Uterus (tissue), 4 donors: ENCODE measurements around the gene VPS4A. TPM values are rescaled to one million over a fixed set of nuclear protein-coding genes. Genes with fewer than 3 reads are reported as not detected.

Source experiments
- DNase-seq, 2 donors: peaks; one replicate each; pipeline ENCODE4 v3.0.0-alpha.2; 2019 to 2020
- H3K27ac ChIP-seq, 2 donors: fragments of 200-600 bp; sonication (generic); 1 replicate in 1 of 2; 2 replicates in 1 of 2; pipeline ENCODE4 v1.5.1; 2016 to 2018
- H3K27me3 ChIP-seq, 2 donors: fragments of 200-600 bp; sonication (generic); one replicate each; pipeline ENCODE4 v1.5.1; 2018 to 2019; ENCODE audit warnings: control low read depth in 1 of 2
- H3K36me3 ChIP-seq, 2 donors: fragments of 200-600 bp; sonication (generic); one replicate each; pipeline ENCODE4 v1.5.1; 2019; ENCODE audit warnings: control low read depth in 1 of 2
- H3K4me1 ChIP-seq, 2 donors: fragments of 200-600 bp; sonication (generic); one replicate each; pipeline ENCODE4 v1.5.1; 2018 to 2019; ENCODE audit warnings: control low read depth in 1 of 2
- H3K4me3 ChIP-seq, 2 donors: fragments of 200-600 bp; sonication (generic); 1 replicate in 1 of 2; 2 replicates in 1 of 2; pipeline ENCODE4 v1.5.1; 2018 to 2019; ENCODE audit warnings: mild to moderate bottlenecking in 1 of 2
- H3K9me3 ChIP-seq, 2 donors: fragments of 200-600 bp; sonication (generic); one replicate each; pipeline ENCODE4 v1.5.1; 2019; ENCODE audit warnings: control low read depth in 1 of 2
- POLR2A ChIP-seq, 2 donors: fragments of 450-650 bp; IDR thresholded peaks; one replicate each; pipeline ENCODE4 v1.6.1; 2016; ENCODE audit warnings: antibody characterized with exemption in 2 of 2, mild to moderate bottlenecking in 1 of 2, moderate library complexity in 1 of 2
- intact Hi-C: fragments of 100-400 bp; cut with DNase I; formaldehyde crosslinking; loops from one replicate; pipeline ENCODE4 v1.15.1; 2023; ENCODE audit warnings: low total_unique reads
- total RNA-seq, 4 donors: library from RNA; depleted of rRNA in 3 of 4; stranded (reverse); fragments of >200 nt in 3 of 4; gene quantifications; one replicate each; pipeline versions ENCODE4 v1.1.0 to v1.2.4, GENCODE V29; 2014 to 2023
- TF ChIP-seq, protein P1 (sequence below), 4 experiments: fragments of 200-600 bp in 2 of 4; fragments of 450-650 bp in 2 of 4; sonication (generic) in 2 of 4; IDR thresholded peaks; one replicate each; pipeline ENCODE4 v1.5.1; 2016 to 2019; ENCODE audit warnings: antibody characterized with exemption in 4 of 4, mild to moderate bottlenecking in 2 of 4, moderate library complexity in 1 of 4
- donor health status: DM: yes; HTN: yes; CAD: no.

Gene VPS4A
- total RNA-seq, 4 donors from 2014 or later, result 14.6 to 39.5 (median 25.0) TPM

- no peak for TF ChIP-seq POLR2A (IDR thresholded peaks at IDR 0.05)
- TF ChIP-seq, protein P1, sequence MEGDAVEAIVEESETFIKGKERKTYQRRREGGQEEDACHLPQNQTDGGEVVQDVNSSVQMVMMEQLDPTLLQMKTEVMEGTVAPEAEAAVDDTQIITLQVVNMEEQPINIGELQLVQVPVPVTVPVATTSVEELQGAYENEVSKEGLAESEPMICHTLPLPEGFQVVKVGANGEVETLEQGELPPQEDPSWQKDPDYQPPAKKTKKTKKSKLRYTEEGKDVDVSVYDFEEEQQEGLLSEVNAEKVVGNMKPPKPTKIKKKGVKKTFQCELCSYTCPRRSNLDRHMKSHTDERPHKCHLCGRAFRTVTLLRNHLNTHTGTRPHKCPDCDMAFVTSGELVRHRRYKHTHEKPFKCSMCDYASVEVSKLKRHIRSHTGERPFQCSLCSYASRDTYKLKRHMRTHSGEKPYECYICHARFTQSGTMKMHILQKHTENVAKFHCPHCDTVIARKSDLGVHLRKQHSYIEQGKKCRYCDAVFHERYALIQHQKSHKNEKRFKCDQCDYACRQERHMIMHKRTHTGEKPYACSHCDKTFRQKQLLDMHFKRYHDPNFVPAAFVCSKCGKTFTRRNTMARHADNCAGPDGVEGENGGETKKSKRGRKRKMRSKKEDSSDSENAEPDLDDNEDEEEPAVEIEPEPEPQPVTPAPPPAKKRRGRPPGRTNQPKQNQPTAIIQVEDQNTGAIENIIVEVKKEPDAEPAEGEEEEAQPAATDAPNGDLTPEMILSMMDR (IDR thresholded peaks at IDR 0.05), result no peak
- H3K4me1 ChIP-seq, result peaks cover 6 to 12% of the 10 kb centered on the region in 2 donors
- H3K27me3 ChIP-seq, result no peaks in the 10 kb centered on the region
- DNase-seq, result peak; percentile 57 to 67
- no peaks in the 10 kb centered on the region for H3K36me3 ChIP-seq
- H3K27ac ChIP-seq, result peak overlapping the region in 1 of 2 donors; percentile 8
- no peak overlapping the region for H3K4me3 ChIP-seq
- no peaks in the 10 kb centered on the region for H3K9me3 ChIP-seq
- intact Hi-C loops, result no loop called here
Observed at GRCh38 chr16:69324013-69324531, 12.9 kb downstream of the VPS4A start.

- intact Hi-C loops, result no loop called here
- Histone ChIP-seq H3K36me3 (no peaks in the 10 kb centered on the region), H3K4me3 (no peak overlapping the region), H3K4me1 (peaks cover 12 to 18% of the 10 kb centered on the region in 2 donors), H3K27ac (peak overlapping the region in 1 of 2 donors; percentile 8), H3K9me3 (no peaks in the 10 kb centered on the region), H3K27me3 (no peaks in the 10 kb centered on the region)
- DNase-seq, result no peak
- TF ChIP-seq POLR2A (IDR thresholded peaks at IDR 0.05), result no peak
- TF ChIP-seq, protein P1 (IDR thresholded peaks at IDR 0.05), result no peak
Observed at GRCh38 chr16:69324585-69325253, 13.6 kb downstream of the VPS4A start.

DNA sequence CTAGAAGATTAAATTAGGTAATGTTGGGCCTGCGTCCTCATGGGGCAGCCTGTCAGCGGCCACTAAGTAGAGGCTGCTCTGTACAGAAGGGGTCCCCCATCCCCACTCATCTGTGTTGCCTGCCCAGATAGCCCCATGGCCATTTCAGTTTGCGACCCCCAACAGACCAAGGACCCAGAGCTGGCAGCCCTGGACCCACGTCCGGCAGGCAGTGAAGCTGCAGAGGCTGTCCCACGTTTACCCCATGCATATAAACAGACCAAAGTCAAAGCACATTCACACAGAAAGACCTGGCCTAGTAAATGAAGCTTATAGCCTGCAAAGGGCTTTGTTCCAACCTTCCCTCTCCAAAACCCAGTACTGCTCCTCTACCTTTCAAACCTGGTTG is 14.6 kb downstream of the VPS4A start:
- TF ChIP-seq, protein P1 (IDR thresholded peaks at IDR 0.05), result no peak
- TF ChIP-seq POLR2A (IDR thresholded peaks at IDR 0.05), result no peak
- H3K4me3 ChIP-seq, result no peak overlapping the region
- H3K9me3 ChIP-seq, result no peaks in the 10 kb centered on the region
- intact Hi-C loops, result no loop called here
- H3K4me1 ChIP-seq, result peaks cover 13 to 18% of the 10 kb centered on the region in 2 donors
- H3K36me3 ChIP-seq, result no peaks in the 10 kb centered on the region
- no peaks in the 10 kb centered on the region for H3K27me3 ChIP-seq
- H3K27ac ChIP-seq, result no peak overlapping the region
- no peak for DNase-seq

- H3K27ac ChIP-seq, result no peak overlapping the region
- H3K4me1 ChIP-seq, result peaks cover 13 to 18% of the 10 kb centered on the region in 2 donors
- H3K4me3 ChIP-seq, result no peak overlapping the region
- no peaks in the 10 kb centered on the region for H3K9me3 ChIP-seq
- DNase-seq, result no peak
- intact Hi-C loops, result no loop called here
- no peaks in the 10 kb centered on the region for H3K27me3 ChIP-seq
- TF ChIP-seq POLR2A (IDR thresholded peaks at IDR 0.05), result no peak
- TF ChIP-seq, protein P1 (IDR thresholded peaks at IDR 0.05), result no peak
- H3K36me3 ChIP-seq, result no peaks in the 10 kb centered on the region
Observed at GRCh38 chr16:69326172-69326873, 15.2 kb downstream of the VPS4A start.
